GM18951 (cell line): ENCODE results near the gene LRRC26.

Experiments used
- POLR2A ChIP-seq: IDR thresholded peaks from 4 replicates; pipeline ENCODE4 v1.6.1; 2011; ENCODE audit warnings: mild to moderate bottlenecking; ENCODE audit not compliant: insufficient read length, insufficient read depth; ENCODE audit errors: extremely low read depth
- in situ Hi-C: fragments of 300-500 bp; cut with MboI; formaldehyde crosslinking; loops from one replicate; pipeline ENCODE4 v1.12.0; 2022; ENCODE audit warnings: low sequenced_read_pairs, mixed read lengths, inconsistent platforms; ENCODE audit not compliant: unreplicated experiment

Gene LRRC26

GRCh38 chr9:137173796-137174664 lies 4.2 kb upstream of the LRRC26 start:
- in situ Hi-C loops, result no loop called here
- TF ChIP-seq POLR2A, result no peak

GRCh38 chr9:137172901-137173795 lies 3.3 kb upstream of the LRRC26 start:
- TF ChIP-seq POLR2A, result no peak
- in situ Hi-C loops, result no loop called here

GRCh38 chr9:137171149-137171900 lies 1.5 kb upstream of the LRRC26 start:
- in situ Hi-C loops, result no loop called here
- no peak for TF ChIP-seq POLR2A

- in situ Hi-C loops, result no loop called here
Observed at GRCh38 chr9:137170486-137171148, 766 bp upstream of the LRRC26 start.

GRCh38 chr9:137168904-137169856 lies 671 bp downstream of the LRRC26 start:
- in situ Hi-C loops, result no loop called here
- TF ChIP-seq POLR2A, result peak; percentile 49

More at GRCh38 chr9:137170486-137171148, 766 bp upstream of the LRRC26 start:
- TF ChIP-seq POLR2A, result no peak

GRCh38 chr9:137168573-137168903 lies 1.3 kb downstream of the LRRC26 start:
- no peak for TF ChIP-seq POLR2A
- in situ Hi-C loops, result no loop called here

- in situ Hi-C loops, result no loop called here
Observed at GRCh38 chr9:137167747-137168572, 1.9 kb downstream of the LRRC26 start.

GRCh38 chr9:137167277-137167746 lies 2.5 kb downstream of the LRRC26 start:
- in situ Hi-C loops, result no loop called here
- TF ChIP-seq POLR2A, result no peak

More at GRCh38 chr9:137167747-137168572, 1.9 kb downstream of the LRRC26 start:
- TF ChIP-seq POLR2A, result no peak

GRCh38 chr9:137166380-137167229 lies 3.2 kb downstream of the LRRC26 start:
- no peak for TF ChIP-seq POLR2A
- in situ Hi-C loops, result no loop called here
